Stimulated activated CD4-positive, alpha-beta T cell treated with anti-CD3 and anti-CD28 coated beads, Interleukin-2, amount 100 ng/mL, for 4 hours (primary cell): Measurements from ENCODE around the gene PNP.
A peak's percentile ranks its signal among the peaks of the same experiment; 100 is the strongest.
"Not testable (repeated sequence)": the region's sequence is repeated elsewhere in the genome, so short reads cannot be mapped to it uniquely, and the experiment has no call there.

Source experiments
- DNase-seq: peaks from one replicate; pipeline ENCODE4 v3.0.0-alpha.2; 2020; ENCODE audit warnings: low read depth

PNP gene

GRCh38 chr14:20469242-20469889, at the start of gene PNP:
Gene PNP, plus strand, starts transcription at chr14:20469406. Its CDS starts 119 bp downstream, at chr14:20469525.
- DNase-seq = peak; percentile 81

DNA sequence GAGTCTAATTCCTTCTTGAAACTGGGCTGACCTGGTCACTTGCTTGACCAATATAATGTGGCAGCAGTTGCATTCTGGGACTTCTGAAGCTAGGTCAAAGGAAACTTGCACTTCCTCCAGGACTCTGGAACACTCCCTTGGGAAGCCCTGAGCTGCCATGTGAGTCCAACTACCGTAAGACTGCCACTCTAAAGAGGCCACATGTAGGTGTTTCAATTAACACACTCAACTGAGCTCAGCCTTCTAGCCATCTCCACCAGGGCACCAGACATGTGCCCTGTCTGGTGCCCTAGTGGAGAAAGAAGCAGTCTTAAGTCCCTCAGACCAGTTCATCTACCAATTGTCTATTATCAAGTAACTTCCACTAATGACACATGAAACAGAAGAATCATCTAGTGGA, 49.8 kb upstream of the PNP start:
- DNase-seq = no peak

DNA sequence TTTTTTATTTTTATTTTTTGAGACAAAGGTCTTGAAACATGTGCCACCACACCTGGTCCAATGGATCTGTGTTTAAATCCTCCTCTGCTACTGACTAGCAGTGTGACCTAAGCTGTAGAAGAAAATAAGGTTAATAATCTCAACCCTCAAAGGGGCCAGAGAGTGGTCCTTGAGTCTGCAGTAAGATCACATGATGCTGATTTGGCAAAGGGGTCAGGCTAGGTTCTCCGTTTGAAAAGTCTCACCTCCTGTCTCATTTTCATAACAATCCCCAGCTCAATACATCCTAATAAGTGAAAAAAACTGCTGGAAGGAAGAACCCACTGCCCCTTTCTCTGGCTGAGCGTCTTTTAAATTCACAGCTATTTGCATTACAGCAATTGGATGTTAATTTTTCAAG, 47.9 kb upstream of the PNP start:
- DNase-seq = no peak

DNA sequence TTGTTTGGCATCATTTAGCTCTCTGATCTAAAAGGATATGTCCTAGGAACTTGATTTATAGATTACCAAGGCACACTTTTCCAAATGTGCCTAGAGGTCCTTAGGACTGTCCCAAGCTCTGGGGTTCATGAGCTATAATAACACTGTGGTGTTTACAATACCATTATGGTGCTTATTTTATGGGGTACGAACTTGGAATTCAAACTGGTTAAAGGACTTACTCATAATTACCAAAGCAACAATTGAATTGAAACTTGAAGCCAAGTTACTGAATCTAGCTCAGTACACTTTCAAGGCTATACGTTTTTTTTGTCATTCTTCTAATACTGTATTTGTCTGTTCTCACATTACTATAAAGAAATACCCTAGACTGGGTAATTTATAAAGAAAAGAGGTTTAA, 46.3 kb upstream of the PNP start:
- no peak for DNase-seq

- no peak for DNase-seq
Observed at GRCh38 chr14:20424851-20425250, 44.4 kb upstream of the PNP start.

- DNase-seq = no peak
Observed at GRCh38 chr14:20427231-20428009, 41.8 kb upstream of the PNP start.

DNA sequence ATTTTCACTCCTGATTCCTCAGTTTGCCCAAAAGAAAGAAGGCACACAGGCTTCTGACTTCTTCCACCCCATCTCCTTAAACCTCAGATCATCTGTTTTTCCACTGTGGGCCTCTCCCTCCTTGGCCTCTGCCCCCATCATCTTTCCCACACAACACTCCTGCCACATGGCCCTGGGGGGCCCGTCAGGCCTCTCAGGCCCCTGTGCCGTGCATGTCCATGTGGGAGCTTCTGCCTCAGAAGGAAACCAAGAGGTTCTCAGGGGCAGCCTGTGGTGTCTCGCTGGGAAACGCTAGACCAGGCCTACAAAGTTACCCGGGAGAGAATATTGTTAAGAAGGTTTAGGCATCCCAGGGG, 41.2 kb upstream of the PNP start:
- DNase-seq = no peak

- DNase-seq = no peak
Observed at GRCh38 chr14:20428802-20429201, 40.4 kb upstream of the PNP start.

GRCh38 chr14:20429801-20430669, 39.2 kb upstream of the PNP start:
- DNase-seq = no peak

GRCh38 chr14:20434701-20435581, 34.3 kb upstream of the PNP start:
- DNase-seq = no peak

DNA sequence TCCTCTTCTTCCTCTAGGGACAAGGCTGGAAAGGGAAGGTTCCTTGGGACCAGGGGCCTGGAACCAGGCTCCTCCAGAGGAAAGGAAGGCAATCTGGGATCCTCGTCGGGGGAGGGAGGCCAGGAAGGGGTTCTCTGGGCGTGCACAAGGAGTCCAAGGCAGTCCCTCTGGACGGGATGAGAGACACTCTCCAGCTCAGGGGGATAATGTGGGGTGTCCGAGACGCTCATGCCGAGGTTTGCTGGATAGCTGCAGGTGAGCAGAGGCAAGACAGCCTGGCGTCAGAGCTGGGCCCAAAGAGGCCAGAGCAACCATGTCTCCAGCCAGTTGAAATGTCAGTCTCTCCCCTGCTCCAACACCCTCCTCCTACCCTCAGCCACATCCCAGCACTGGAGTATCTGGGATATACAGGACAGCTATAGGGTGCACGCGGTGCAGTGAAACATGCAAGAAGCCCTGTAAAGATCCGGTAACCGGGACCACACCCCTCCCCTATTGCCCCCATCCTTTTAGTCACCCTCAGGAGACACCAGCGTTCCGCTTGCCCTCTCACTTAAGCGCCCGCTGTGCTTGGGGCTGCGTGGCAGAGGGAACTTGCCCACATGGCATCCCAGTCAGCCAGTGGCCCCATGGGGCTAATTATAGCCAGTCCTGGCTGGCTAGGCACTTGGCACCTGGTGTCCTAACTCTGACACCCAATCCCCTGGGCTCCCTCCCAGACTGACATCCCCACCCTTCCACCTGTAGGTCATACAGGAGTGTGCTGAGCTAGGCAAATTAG, 33.4 kb upstream of the PNP start, which contains the start of gene KLHL33:
KLHL33 (minus strand) TSS at position 585 of the 781 bp plus-strand sequence; CDS start at position 230, 355 bp downstream.
- DNase-seq = no peak

- DNase-seq = no peak
Observed at GRCh38 chr14:20436363-20436755, 32.8 kb upstream of the PNP start.

DNA sequence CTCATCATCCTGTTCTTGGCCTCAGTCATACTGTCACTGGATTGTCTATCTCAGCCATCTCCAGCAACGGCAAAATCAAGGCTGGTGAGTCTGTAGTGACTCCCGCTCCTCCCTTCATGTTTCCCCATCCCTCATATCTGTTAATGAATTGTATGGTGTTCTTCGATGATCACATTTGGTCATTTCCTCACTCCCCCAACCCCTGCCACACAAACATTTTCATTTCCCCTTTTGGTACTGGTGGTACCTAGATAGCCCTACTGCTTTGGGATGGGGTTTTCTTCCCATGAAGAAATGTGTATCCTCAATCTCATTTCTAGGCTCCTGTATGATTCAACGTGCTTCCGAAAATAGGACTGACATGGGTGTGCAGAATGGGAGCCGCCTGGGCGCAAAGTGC, 30.5 kb upstream of the PNP start:
- no peak for DNase-seq

DNA sequence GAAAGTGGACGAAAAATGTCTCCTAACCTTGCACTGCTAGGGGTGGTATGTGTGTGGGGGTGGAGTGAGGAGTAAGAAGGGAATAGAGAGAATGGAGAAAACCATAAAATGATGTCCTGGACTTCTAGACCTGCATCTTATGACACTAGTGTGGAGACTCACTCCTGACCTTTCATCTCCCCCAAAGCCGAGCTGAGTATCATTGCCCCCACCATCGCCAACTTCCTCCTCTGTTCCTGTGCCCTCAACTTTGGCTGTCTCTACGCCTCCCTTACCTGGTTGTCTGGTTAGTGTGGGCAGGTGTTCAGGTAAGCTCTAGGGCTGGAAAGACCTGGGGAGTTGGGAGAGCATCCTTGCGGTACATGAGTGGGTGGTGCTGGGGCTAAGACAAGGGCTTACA, 28.7 kb upstream of the PNP start:
- no peak for DNase-seq

- DNase-seq = peak; percentile 19
Observed at GRCh38 chr14:20440882-20441281, 28.3 kb upstream of the PNP start.

GRCh38 chr14:20441461-20441860, 27.7 kb upstream of the PNP start:
- DNase-seq = no peak

DNA sequence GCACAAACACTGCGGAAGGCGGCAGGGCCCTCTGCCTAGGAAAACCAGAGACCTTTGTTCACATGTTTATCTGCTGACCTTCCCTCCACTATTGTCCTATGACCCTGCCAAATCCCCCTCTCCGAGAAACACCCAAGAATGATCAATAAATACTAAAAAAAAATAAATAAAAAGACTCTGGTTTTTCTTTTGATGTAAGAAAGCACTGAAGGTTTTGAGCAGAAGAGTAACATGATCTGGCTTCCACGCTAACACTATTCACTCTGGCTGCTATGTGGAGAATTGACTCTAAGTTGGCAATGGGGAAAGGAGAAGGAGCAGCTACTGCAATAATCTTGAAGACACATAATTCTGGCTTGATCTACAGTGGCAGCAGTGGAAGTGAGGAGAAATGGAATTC, 25.6 kb upstream of the PNP start:
- not testable (repeated sequence) for DNase-seq

- no peak for DNase-seq
Observed at GRCh38 chr14:20446889-20447288, 22.3 kb upstream of the PNP start.

GRCh38 chr14:20452831-20453230, 16.4 kb upstream of the PNP start:
- DNase-seq = not testable (repeated sequence)

GRCh38 chr14:20454516-20455354, 14.5 kb upstream of the PNP start, which contains the start of the genes APEX1 and OSGEP:
Gene APEX1, plus strand, starts transcription at chr14:20455226. Its CDS starts 420 bp downstream, at chr14:20455646.
Gene OSGEP, minus strand, starts transcription at chr14:20454812. Its CDS starts 129 bp downstream, at chr14:20454683.
- DNase-seq = peak; percentile 96
